NOMO-1 treated with dmso at 0.1 percent for 144 hours (cell line): ENCODE data around the gene SH3BGRL2.

ENCODE experiments used
- DNase-seq: peaks from one replicate; lab custom pipeline; 2025; ENCODE audit not compliant: unreplicated experiment; lab: John Stamatoyannopoulos, UW

SH3BGRL2 gene

DNA sequence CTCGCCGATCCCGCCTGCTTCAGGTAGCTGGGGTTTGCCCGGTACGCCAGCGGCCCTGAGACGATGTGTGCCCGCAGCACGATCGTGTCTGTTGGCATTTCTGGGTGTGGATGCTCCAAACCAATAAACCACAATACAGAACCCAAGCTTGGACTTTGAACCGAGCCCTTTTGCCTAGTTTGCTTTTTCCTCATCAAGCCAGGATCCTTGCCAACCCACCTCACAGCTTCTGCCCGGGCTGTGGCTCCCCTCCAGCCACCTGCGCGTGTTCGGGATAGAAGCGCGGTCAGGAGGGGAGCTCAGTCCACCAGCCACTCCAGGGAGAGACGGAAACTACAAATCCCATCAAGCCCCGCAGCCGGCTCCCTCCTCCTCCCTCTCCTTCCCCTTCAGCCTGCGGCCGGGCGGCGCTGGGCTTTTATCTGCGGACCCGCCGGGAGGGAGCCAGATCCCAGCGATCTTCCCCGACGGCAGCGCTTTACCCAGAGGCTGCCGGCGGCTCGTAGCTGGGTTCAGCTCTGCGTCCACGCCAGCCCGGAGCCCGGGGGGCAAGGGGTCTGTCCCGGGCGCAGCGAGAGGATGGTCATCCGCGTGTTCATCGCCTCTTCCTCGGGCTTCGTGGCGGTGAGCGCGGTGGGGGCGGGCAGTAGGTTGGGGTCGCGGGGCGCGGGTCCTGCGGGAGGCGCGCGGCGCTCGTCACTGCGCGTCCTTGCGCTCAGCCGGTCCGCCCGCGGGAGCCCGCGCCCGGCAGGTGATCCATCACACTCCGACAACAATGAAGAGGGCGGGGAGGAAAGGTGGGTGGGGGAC is at the start of gene SH3BGRL2:
TSS of gene SH3BGRL2 (plus strand) at position 447 of the 810 bp plus-strand sequence. CDS start at position 580, 133 bp downstream.
- DNase-seq, result peak; percentile 4

DNA sequence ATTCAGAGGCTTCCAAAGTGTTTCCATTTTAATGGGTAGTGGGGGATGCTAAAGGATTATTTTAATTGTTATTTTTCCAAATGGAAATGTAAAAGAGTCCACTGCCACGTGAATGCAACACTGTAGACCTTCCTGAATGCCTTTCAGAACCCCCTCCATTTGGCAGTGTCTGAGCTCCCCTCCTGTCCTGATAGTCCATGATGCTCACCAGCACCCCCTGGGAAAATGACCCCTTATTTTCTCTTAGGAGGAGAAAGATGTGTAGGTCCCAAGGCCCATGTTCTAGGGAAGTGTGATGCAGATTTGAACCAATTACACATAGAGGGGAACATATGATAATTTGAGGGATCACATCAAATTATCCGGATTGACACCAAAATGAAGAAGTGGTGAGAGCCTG is 46.8 kb upstream of the SH3BGRL2 start:
- DNase-seq, result no peak

DNA sequence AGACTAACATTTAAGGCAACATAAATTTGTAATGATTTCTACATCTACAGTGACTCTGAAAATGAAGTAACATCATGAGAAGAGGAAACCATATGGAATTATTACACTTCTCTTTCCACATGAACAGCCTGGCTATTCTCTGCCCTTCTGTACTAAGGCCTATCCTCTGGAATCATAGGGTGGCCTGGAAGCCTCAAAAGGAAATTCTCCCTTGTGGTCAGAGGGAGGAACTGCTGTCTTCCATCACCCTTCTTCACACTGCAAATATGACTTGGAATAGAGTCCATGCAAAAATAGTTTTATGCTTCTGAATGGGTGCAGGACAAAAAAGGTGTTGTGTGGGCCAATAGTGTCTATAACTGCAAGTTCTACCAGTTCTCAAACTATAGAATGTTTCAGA is 44.6 kb upstream of the SH3BGRL2 start:
- DNase-seq, result no peak

DNA sequence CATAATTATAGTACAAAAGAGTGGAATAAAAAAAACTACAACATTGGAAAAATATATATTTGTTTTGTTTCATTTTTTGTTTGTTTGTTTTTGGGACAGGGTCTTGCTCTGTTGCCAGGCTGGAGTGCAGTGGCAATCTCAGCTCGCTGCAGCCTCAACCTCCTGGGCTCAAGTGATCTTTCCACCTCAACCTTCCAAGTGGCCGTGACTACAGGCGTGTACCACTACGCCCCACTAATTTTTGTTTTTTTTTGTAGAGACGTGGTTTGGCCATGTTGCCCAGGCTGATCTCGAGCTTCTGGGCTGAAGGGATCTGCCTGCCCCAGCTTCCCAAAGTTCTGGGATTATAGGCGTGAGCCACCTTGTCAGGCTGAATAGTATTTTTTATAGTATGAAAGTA is 41.4 kb upstream of the SH3BGRL2 start:
- no peak for DNase-seq

DNA sequence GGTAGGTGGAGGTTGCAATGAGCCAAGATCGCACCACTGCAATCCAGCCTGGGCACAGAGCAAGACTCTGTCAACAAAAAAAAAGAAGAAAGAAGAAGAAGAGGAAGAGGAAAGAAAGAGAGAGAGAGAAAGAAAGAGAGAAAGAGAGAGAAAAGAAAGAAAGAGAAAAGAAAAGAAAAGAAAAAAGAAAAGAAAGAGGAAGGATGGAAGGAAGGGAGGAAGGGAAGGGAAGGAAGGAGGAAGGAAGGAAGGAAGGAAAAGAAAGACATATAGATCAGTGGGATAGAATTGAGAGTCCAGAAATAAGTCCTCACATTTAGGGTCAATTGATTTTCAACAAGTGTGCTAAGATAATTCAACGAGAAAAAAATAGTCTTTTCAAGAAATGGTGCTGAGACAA is 34.0 kb upstream of the SH3BGRL2 start:
- no peak for DNase-seq

DNA sequence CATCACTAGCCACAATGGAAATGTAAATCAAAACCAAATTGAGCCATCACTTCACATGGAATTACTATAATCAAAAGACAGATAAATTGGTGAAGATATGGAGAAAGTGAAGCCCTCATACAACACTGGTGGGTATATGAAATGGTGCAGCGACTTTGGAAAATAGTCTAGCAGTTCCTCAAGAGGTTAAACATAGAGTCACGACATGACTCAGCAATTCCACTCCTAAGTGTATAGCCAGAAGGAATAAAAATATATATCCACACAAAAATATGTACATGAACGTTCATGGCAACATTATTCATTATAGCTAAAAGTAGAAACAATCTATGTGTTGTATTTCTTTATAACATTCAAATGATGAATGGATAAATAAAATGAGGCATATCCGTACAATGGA is 33.1 kb upstream of the SH3BGRL2 start:
- DNase-seq, result no peak

DNA sequence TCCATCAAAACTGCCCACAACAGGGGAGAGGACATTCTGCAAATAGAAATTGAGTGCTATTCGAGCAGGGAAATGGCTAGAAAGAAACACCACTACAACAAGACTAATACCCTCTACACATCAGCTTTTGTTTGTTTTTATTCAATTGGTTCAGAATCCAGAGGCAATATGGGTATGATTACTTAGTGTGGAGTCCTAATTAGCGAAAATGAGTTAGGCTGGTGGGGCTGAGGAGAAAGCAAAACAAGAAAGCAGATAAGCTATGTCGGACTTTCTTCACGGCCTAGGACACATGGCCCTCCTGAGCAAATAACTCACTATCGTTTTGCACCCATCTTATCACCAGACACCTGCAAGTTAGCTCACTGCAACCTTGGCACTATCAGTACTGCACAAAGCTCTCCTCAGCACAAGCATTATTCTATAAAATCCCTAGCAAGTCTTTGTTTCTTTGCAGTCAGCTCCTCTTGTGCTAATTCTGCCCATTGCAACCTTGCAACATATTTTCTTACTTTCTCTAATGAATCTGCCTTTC is 31.3 kb upstream of the SH3BGRL2 start:
- no peak for DNase-seq

DNA sequence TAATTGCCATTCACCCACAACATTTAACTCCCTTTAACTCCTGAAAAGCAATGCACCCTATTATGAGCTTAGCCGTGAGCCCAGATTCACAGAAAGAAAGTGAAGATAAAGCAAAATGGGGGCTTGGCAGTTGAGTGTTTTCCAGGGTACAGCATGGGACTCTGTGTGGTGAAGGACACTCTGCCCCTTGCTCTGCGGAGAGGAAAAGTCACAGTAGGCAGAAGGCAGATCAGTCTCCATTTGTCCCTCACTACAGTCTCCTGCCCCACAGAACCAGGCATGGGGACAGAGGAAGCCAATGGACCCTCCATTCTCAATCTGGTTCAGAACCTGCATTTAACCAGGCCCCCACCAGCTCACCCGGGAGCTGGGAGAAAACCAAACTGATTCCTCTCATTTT is 30.8 kb upstream of the SH3BGRL2 start:
- DNase-seq, result no peak

DNA sequence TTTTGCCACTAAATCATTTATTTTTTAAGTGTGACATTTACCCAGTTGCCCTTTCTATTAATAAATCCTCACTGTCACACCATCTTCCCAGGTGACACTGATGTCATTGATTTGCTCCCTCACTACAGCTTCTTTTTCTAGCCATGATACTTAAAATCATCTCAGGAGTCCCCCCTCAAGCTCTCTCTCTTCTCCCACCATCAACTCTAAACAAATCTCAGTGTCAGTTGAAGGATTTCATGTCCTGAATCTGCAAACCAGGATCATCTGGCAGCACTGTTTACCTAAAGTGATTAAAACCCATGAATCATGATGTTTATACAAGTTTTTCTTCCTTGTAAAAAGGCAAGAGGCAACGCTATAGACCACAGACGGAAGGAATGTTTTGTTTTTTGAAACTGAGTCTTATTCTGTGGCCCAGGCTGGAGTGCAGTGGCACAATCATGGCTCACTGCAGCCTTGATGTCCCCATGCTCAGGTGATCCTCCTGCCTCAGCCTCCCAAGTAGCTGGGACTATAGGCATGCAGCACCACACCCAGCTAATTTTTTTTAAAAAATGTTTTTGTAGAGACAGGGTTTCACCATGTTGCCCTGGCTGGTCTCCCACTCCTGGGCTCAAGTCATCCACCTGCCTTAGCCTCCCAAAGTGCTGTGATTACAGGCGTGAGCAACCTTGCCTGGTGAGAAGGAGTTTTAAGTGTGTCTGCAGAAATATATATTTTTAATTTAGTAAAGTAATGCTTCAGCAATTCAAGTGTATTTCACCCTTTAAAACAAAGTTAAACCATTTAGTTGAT is 30.1 kb upstream of the SH3BGRL2 start:
- DNase-seq, result no peak

DNA sequence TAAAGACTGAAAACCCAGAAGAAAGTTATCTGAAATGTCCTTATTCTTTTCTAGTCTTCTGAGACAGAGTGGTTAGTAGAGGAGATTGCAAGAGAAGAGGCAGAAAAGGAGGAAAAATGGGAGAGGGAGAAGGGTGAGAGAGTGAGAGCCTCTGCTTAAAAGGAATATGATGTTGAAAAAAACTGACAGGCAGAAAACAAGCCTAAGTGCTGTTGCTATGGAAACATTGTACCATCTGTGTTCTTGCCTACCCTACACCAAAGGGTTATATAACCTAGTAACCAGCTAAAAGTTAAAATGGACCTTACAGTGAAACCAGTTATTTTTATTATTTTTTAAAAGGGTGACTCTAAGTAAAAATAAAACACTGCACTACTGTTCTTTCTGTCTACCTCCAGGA is 28.3 kb upstream of the SH3BGRL2 start:
- DNase-seq, result no peak

DNA sequence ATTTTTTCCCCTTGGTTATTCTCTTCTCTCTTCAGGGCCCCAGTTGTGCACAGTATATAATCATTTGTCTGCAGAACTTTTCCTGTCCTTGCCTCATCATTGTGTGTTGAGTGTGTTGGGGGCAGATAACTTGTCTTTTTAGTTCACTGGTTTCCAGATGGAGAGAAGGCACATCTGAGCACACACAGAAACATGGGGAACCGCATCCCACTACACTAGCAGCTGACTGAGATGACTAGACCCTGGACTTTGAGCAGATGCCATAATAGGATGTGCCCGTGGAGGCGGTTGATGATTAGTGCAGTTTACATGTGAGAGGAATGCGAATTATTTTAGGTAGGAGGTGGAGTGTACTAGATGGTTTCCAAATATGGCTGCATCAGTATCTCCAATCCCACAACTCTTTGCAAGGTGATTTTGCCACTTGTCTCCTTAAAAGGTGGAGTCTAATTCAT is 26.5 kb upstream of the SH3BGRL2 start:
- DNase-seq, result no peak

DNA sequence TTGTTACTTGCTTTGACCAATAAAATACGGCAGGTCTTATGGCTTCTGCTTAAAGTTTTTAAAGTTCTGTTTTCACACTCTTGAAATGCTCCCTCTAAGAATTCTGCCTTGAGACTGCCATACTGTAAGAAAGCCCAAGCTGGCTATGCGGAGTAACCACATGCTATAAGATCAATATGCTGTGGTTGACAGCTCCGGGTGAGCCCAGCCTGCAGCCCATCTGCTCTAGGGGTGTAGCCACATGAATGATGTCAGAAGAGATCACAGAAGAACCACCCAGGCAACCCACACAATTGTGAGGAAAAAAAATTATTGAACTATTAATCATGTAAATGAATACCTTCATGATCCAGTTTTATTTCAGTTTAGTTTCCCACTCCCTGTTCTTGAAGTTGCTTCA is 26.1 kb upstream of the SH3BGRL2 start:
- DNase-seq, result no peak

DNA sequence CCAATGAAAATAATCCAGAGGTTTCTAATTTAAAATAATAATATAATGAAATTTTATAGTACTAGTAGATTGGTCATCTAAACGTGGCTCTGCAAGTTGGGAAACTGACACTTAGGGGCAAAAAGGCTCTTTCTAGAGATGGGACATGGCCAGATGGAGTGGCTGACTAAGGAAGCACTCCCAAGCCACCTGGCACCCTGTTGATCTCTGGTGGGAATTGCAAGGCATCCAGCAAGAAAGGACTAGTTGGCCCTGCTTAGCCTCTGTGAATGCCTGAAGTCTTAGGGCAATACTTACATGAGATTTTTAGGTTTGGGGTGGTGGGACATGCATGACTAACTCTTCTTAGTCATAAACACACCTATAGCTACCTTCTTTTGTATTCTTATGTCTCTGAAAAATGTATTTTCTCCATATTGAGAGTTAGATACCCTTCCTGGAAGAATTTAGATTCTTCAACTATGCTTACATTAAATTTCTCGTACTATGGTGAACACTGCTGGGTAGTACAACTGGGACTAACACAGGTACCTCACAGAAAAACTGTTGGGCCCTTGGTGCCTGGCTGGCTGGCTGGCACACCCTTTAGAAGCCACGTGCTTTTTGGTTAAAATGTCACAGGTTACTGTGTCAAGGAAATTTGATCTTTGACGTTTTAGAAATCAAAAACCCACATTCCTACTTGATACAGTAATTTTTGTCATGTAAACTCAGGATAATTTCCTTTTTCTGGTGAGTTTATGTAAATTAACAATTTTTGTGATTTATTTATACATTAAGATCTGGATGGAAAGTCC is 25.0 kb upstream of the SH3BGRL2 start:
- DNase-seq, result no peak

DNA sequence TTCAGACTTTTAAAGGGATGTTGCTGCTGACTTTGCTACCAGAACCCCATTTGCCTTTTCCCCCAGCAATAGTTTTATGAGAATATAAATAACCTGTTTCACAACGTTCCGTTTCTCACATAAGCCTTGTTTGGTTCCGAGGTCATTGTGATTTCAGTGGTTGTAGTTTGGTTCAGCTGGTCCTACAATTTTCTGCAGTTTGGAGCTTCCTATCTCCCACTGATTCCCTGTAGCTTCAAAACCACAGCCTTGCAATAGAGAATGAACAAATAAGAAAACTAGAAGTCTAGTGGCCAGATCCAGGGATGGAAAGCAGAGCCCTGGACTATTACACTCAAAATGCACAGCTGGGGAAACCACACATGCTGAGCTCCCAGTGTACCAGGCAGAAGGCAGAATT is 24.1 kb upstream of the SH3BGRL2 start:
- DNase-seq, result no peak

DNA sequence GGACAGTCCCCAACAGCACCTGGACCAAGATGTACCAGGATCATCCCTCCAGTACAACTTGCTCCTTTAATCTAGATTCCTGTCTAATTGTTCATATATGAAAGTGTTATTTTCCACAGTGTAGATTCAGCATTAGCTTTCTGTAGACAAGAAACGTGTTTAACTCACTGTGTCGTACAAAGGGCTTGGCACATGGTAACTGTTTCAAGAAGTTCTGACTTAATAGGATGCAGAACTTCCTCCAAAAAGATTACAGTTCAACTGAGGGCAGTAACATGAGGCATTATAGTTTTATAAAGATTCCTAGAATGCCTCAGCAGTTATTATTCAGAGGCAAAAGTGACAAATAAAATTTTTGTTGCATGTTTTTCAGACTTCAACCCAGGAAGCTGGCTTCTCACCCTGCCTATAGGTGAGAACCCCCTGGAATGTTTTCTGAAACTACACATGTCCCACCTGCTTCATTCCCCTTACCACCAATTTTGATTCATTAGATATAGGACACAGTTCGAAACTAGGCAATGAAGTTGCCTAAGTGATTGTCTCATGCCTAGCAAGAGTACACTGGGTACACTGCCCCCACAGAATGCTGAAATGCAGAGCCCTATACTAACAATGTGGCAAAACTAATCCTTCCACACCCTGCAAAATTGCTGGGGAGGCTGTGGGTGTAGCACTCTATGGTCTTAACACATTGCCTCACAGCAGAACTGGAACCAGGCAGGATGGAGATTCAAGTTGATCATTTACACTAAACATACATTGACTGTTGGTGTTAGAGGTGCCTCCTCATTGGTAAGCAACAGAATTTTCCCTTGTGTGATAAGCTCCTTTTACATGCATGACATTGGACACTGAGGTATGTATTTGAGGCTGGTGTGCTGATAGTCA is 22.6 kb upstream of the SH3BGRL2 start:
- DNase-seq, result no peak

DNA sequence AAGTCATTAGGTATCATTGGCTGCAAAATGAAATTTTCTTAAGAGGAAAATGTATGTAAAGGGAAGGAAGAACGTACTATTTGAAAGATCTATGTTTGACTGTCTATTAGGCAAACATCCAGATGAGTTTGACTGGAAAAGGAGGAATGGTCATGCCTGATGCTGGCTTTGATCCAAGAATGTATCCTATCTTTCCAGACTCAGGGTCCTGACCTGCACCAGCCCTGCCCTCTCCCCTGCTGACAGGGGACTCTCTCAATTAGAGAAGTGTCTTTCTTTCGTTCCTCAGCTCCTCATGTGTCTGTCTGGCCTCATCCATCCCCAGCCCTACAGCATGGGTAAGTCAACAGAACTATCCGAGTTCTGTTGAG is 21.9 kb upstream of the SH3BGRL2 start:
- DNase-seq, result no peak

DNA sequence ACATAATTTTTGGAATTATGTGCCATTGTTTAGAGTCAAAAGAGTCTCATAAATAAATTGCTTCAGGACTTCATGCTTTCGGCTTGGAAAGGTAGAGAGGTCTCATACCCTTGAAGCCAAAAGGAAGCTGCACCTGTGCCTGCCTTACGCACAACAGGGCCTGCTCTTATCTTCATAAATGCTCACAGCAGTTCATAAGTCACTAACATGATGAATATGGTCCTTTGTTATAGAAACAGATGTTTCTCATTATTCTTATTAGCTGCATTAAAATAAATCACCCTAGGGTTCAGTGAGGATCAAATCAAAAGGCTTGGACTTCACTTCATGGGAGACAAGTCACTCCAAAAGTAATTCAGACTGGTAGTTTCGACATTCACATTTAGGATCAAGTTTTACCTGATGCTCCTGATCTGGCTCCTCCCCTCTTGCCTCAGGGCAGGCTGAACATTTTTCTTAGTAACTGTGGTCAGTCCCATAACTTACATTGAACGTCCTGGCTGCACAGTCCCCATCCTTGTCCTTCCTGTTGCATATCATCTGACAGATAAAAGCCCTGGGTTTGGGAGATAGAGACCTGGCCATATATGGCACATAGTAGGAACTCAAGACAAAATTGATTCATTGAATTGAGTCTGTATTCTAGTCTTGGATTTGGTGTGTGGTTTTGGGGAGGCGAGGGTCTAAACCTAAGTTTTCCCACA is 20.7 kb upstream of the SH3BGRL2 start:
- DNase-seq, result no peak

DNA sequence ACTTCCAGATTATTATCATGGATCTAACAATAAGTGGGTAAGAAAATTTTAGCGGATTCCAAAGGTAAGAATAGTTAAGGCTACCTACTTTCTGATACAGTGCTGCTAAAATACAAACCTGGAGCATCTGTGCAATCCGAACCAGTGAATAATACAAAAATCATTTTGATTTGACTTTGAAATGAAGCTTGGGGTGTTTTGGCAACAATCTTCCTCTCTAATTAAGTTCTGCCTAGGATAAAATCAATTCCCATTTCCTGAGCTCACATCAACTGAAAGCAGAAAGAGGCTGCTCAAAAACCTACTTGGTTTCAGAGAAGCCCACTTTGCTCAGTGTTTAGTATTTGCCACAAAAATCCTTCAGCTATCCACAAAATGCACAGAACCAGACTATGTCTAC is 18.7 kb upstream of the SH3BGRL2 start:
- no peak for DNase-seq

DNA sequence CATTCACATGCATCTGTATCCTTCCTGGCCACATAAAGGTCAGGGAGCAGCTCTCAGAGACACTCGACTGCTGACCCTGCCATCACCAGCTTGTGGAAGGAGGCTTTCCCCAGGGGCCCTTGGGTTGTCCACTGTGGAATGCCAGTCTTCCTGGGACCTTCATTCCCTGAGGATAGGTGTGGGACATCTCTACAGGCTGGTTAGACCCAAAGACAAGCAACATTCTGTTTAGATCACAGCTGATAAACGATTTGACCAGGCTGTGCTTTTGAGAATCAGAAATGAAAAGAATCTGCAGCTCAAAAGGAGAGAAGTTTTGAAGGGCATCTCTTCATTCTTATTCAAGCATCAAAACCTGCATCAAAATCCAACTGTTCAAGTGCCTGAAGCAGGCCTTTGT is 18.2 kb upstream of the SH3BGRL2 start:
- no peak for DNase-seq

DNA sequence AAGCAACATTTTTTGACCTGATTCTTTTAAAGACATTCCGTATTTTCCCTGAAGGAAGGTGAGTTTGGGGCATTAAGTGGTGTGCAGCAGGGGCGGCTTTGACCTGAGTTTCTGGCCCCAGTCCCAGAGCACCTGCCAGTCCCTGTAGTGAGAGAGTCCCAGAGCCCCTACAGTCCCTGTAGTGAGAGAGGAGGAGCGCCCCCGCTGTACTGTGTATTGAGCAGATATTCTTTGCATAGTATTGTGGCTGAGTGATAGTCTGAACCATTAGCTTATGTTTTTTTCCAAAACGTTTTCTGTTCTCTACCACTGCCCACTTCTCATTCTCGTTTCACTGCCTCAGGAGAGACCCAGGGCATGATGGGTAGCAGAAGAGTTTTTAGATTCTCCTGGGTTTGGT is 17.2 kb upstream of the SH3BGRL2 start:
- no peak for DNase-seq
